ENCODE data around the gene RBP4.
"Not testable (repeated sequence)": the region's sequence is repeated elsewhere in the genome, so short reads cannot be mapped to it uniquely, and the experiment has no call there.

Gene RBP4

DNA sequence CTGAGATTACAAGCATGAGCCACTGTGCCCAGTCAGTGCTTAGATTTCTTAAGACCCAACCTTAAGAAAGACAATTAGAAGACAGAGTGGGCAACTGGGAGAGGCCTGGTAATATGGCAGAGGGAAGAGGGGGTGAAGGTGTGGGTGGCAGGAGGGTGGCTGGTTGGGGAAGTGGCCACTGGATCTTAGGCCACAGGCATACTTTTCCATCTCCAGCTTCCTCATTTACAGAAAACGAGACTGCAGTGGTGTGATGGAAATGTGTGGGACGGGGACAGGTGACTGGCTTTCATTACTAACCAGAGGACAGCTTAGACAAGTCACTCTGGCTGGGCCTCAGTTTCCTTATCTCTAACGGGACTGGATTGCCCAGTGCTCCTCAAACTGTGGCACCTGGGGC lies 35.6 kb downstream of the RBP4 start:
- no peak for DNase-seq

DNA sequence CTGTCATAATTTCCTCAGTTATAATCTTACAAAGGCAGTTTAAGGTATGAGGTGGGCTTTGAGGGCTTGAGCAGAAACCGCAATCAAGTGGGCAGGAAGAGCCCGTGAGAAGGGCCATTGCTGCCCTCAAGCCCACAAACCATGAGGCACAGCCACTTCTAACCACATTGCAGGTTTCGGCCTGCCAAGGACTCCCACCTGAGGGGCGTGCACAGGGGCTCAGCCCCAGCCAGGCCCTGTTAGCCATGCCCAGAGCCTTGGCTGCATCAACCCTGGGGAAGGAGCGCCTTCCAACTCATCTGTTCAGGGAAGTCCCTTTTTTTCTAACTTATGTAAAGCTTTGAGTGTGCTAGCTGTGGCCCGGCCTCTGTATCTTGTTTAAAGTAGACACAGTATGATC lies 40.5 kb downstream of the RBP4 start:
- no peak for DNase-seq

DNA sequence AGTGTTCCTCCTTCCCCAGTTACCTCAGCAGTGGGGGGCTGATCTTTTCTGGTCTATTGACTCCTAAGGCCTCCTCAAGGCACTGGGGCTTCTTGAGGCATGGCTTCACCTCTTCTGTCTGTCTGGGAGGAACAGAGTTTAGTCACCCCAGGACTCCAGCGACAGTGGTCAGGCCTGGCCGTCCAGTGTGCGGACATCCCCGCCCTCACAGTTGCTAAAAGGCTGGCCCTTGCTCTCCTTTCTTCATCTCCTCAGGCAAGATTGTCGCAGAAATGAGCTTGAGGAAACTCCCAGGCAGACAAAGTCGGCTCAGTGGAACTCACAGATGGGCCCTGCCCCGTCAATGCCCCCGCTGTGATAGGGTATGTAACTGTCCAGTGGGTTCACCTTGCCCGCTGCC lies 41.5 kb downstream of the RBP4 start:
- DNase-seq: no peak

DNA sequence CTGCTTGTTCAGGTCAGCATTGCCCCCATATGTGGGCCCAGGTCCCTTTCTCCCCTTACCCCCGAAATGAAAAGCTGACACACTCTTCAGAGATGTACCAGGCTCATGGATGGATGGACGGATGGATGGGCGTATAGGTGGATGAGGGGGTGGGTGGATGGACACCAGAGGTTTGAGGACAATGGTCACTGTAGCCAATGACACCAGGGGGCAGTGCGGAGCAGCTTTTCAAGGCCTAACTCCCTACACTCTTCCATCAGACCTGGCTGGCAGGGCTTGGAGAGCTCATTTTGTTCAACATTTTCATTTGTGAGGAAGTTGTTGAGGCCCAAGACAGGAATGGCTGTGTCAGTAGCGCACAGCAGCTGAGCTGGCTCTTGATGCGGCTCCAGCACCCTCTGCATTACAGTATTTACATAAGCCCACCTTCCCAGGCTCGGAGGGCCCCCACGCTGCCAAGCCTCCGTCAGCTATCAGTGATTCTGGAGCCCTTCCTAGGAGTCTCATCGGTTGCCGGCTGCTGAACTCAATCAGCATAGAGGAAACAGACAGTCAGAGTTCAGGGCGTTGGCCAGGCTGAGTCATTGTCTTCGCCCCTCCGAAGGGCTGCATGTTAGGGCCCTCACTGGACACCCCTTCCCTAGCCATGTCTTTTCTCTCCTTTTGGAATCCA lies 46.1 kb downstream of the RBP4 start:
- DNase-seq: peak; percentile 62

DNA sequence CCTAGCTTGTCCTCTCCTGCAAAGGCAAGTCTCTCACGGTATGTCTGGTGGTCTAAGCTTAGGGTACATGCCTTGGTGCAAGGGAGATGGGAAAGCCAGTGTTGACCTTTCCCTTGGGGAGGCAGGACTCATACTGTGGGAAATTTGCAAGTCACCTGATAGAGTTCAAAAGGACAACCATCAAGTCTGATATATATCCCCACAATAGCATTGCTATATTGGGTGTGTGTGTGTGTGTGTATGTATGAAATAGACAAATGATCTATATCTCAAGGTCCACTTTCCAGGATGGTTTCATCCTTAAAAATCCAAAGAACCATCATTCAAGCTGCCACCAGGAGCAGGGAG lies 46.7 kb downstream of the RBP4 start:
- DNase-seq: no peak

DNA sequence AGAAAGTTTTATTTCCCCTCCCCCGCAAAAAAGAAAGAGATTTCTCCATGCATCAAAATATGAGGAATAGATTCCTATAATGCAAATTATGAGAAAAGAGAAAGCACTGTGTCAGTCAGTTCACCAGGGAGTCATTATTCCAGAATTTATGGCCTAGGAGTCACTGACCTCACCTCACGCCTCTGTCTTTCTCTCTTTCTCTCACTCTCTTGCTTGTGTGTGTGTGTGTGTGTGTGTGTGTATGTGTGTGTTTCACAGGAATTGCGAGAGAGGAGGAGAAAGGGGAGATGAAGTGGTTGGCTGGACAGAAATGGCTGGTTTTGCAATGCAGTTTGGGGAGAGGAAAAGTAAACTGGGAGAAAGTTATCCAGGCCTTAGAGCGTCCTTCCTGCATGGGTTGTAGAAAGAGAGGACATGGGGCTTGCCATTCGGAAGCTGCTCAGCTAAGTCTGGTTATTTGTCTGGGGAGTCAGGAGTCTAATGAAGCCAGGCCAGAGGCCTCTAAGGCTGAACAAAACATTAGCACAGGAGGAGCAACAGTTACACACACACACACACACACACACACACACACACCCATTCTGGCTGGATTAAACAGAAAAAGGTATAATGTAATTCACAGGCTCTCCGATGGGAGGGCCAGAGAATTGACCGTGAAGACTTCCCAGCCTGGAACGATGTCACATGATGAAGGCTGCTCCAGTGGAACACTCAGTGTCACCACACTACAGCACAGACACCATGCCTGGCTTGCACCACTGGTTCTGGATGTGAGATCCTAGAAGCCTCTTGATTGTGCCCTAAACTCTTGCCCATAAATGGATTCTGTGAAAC lies 47.3 kb downstream of the RBP4 start:
- DNase-seq: no peak

DNA sequence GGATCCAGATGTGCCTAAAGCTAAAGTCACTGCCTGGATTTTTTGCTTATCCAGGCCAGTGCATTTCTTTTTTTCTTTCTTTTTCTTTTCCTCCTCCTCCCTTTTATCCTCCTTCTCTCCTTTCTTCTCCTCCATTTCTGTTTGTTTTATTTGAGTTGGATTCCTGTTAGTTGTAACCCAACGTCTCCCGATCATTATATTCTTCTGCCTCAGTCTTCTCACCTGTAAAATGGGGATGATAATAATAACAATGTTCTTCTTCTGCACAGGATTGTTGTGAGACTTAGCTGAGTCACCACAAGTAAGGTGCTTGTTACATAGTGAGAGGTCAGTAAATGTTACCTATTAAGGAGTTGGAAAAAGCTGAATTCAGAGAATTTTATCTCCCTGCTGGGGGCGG lies 48.3 kb downstream of the RBP4 start:
- no peak for DNase-seq

DNA sequence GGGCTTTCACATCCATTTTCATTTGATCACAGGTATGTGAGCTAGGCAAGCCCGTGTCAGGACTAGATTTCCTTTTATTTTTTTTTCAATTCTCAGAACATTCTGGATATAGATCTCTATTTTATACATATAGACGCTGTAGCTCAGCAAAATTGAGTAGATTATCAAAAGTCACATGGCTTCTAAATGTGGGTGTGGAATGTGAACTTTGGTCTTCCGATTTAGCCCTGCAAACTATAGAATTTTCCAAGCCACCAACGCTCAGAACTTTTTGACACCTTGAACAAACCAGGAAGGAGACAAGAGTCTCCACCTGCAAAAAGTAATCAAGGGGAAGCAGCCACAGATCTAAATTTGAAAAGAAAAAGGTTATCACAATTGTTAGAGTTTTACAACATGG lies 50.4 kb downstream of the RBP4 start:
- DNase-seq: no peak

DNA sequence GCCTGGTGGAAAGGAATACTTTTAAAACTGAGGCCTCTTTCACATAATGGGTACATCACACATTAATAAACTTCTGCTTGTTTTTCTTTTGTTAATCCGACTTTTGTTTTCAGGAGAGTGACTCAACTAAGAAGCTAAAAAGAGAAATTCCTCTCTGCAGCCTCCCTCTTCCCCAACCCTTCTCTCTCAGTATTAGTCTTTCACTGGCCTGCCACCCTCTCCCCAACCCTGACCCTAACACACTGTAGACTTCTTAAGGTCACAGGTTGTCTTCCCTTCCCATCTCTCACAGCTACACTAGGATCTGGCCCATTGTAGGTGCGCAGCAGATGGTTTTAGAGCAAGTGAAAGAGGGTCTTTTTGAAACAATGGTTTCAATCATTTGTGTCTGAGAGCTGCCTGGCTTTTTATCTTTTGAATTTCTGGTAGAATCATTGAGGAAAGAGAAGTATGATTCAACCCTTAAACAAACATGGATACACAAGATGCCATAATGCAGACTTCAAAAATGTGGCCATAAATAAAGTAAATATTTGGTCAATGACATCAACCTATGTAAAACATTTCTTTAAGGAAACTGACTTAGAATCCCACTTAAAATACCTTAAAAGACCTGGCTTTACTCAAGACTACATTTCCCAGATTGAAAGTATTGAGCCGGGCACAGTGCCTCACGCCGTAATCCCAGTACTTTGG lies 52.5 kb downstream of the RBP4 start:
- no peak for DNase-seq

DNA sequence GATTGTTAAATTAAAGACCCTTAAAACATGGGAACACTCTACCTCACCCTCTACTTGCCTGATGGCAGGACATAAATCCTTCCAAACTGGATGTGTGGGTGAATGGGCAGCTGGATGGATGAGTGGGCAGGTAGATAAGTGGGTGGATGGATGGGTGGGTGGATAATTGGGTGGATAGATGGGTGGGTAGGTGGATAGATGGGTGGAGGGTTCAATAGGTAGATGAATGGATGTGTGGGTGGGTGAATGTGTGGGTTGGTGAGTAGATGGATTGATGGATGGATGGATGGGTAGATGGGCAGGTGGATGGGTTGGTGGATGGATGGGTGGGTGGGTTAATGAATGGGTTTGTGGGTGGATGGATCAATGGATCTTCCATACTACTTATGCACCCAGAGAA lies 53.5 kb downstream of the RBP4 start:
- no peak for DNase-seq

DNA sequence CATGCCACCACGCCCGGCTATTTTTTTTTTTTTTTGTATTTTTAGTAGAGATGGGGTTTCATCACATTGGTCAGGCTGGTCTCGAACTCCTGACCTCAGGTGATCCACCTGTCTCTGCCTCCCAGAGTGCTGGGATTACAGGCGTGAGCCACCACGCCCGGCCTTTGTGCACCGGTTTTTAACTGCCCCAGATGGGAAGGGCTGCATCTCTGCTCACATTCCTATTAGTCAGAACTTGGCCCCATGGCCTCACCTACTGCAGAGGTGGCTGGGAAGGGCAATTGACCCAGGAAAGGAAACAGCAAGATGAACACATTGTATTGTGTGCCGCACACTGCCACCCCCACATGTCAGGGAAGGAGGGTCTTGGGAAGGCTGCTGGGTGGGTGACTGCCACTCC lies 54.0 kb downstream of the RBP4 start:
- not testable (repeated sequence) for DNase-seq

DNA sequence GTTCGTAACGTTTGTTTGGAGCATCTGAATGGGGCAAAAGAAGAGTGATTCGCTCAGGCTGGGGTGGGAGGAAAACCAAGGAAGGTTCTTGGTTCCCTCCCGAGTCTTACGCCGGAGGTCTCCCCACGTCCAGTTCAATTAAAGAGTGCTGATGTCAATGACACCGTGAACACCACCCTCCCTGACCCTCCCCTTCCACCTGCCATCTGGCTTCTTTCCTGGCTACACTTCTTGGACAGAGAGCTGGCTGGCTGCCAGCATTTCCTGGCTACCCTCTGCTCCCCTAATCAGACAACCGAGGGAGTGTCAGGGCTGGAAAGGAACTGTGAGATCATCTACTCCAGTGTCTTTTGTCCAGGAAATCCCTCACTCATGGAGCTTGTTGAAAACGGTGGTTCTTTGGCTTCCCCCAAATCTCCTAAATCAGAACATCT lies 58.7 kb downstream of the RBP4 start:
- DNase-seq: peak; percentile 84
